HT1080 (cell line): ENCODE results near the gene STK17B. TPM values are rescaled to one million over a fixed set of nuclear protein-coding genes. Genes with fewer than 3 reads are reported as not detected.

Experiments used
- total RNA-seq: library from RNA; depleted of rRNA; stranded (reverse); fragments of >200 nt; shearing (Covaris generic); gene quantifications from 2 replicates; pipeline ENCODE4 v1.2.3, GENCODE V29; 2014; rRNA removed

Gene STK17B
- total RNA-seq, 1 experiment from 2014 or later: 22.1 TPM

Other genes with a start within 250 kb of the STK17B start
- under 0.01 and 0.06 TPM in 2 replicates for gene DNAH7, start 102.7 kb downstream of the STK17B start, total RNA-seq